GM21360 (cell line): ENCODE results near the gene ODAD4.
"Not testable (repeated sequence)": the region's sequence is repeated elsewhere in the genome, so short reads cannot be mapped to it uniquely, and the experiment has no call there.

Source experiments
- ATAC-seq: cut with Tn5 transposase; IDR thresholded peaks from one replicate; pipeline ENCODE4 v1.9.1; 2021; ENCODE audit warnings: mild to moderate bottlenecking, moderate library complexity; ENCODE audit not compliant: unreplicated experiment

ODAD4 gene

DNA sequence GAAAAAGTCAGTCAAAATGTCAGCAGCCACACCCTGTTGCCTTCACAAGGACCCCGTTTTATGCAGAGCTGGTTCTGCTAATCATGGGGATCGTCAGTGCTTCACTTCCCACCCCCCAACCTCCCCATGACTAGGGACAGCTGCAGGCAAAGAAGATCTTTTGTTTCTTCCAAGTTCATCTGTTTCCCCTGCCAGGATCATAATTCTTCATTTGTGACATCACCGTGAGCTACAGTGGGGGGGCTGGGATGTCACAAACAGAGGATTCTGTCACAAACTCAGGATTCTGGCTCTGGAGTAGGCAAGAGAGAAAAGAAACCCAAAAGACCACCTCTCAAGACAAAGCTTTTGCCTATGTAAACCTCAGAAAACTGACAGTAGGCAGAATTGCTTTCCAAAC is 62.2 kb downstream of the ODAD4 start:
- no peak for ATAC-seq

DNA sequence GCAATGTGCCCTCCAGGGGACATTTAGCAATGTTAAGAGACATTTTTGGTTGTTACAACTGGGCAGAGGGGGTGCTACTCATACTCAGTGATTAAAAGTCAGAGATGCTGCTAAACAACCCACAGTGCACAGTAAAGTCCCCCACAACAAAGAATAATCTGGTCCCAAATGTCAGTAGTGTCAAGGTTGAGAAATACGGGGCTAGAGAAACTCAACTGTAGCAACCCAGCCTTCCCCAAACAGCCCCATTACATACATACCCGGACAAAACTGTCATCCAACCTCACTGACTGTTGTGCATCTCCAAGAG is 66.4 kb downstream of the ODAD4 start:
- ATAC-seq: no peak

DNA sequence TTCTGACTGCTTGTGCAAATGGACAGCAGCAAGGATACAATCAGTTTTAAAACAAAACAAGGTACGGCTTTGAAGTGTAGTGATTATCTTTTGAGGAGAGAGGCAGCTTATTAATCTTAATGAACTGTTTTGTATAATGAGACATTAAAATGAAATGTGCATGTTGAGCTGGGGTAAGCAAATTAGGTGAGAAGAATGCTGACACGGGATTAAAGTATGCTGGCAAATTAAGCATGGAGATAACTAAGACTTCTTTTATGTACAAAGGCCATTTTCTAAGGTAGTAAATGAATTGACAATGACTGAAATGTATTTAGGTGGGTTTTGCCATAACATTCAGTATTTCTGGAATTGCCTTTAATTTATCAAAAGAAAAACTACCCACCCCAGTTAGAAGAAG is 68.1 kb downstream of the ODAD4 start:
- ATAC-seq: no peak

DNA sequence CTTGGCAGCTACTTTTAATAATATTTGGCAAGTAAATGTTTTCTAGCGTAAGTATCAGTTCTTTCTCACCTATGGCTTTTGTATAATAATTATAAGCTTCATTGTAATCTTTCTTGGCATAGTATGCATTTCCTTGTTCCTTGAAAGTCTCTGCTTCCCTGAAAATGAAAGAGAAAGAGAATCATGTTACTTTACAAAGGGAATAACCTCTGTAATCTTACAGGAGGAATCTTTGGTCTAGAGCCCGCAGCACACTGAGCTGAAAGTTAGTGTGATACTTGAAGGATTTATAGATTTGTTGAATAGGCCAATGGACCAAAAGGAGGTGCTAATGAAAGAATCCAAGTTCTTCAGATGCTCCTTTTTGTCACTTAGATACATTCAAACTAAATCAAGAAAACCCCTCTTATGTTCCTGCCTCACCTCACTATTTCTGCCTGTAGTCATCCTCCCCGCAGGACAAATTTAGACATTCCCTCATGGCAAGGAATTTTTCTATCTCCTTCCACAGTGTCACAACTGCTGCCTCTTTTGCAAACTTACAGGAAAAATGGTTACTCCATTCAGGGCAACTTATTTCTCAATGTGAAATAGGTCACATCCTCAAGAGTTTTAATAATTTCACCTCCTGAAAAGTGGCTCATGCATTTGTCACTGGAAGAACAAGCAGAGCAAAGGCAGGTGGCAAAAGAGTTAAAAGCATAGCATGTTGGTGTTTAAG is 70.2 kb downstream of the ODAD4 start:
- ATAC-seq: no peak

DNA sequence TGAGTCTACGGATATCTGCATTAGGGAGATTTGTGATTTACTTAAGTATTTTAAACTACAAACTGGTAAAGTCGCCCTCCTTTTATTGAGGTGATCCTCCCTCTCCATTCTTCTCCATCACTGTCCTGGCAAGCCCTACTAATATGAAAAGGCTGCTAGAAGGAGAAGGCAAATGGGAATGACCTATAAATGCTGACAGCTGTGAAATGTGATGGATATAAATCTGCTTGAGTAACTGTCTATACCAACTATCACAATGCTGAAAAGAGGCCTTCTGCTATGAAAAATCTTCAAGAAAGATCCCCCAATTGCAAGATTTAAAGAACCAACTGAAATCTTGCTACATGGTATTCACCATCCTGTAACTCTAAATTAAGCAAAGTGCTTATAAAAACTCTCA is 71.3 kb downstream of the ODAD4 start:
- no peak for ATAC-seq

DNA sequence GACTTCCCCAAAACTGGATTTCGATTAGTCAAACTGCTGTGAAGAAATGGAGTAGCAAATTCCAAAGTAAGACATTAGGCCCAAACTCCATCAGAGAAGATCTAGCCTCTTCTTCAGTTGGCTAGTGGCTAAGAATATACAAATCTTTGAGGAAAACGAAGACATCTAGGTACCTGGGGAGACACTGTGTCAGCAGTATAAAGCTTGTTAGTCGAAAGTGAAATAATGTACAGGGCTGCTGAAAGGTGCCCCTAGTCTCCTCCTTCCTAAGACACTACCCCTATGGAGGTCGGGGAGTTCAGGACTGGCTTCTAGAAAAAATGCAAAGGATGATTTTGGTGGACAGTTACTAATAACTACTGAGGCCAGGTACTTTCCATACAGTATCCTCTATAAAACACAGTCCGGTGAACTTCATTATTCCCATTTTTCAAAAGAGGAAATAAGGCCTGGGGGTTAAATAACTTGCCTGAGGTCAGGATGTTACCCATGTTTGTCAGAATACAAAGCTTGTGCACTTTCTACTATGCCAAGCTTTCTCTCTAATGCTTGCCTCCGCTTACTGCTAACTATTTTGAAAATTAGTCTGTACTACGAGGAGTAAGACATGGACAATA is 71.9 kb downstream of the ODAD4 start:
- no peak for ATAC-seq

DNA sequence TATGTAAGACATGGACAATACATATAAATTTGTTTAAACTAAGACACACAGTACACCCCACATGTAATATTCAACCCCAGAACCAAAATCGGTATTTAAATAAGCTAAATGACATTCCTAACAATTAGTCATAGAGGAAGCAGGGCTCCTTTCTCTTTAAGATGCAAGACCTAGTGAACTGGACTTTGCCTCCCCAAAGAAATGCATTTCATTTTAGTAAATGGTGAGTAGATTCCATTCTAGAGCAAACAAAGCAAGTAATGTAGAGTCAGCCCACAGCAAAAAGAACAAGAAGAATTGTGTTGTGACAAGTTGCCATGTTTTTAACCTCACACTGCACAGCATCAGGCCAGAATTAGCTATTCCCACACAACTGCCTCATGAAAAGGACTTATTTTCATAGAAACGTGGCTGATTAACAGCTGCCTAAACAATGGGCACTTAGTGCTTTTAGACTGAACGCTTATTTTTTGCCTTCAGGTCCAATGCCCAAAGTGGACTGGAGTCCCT is 72.4 kb downstream of the ODAD4 start:
- no peak for ATAC-seq

DNA sequence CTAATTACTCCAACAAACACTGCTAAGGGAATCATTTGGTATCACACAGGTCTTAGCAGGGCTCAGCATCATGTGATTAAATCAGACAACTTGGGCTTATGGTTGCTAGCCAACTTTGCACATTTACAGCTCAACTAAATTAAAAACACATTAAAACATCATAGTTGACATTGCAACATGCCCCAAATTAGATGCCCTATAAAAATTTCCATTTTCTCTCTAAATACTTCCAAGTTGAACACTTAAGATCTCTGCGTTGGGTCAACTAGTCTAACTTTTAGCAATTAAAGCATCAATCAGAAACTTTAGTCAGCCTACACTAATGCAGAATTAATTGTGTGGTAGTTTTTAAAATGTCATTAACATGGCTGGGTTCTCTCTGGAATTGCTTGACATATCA is 74.7 kb downstream of the ODAD4 start:
- no peak for ATAC-seq

DNA sequence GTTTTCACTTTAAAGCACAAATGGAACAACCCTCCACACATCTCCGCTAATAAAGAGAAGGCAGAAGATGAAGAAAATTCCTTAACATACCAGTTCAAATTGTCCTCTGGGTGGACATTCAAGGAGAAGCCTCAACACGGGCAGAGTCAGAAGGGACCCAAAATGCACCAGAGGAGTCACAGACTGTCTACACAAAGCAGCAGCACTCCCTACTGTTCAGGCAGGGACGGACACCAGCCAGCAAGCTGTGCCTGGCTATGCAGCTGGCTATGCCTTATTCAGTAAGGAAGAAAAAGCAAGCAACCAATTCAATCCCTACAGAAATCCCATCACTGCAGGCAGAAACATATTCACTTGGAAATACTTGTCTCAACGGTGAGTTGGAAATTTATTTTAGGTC is 78.8 kb downstream of the ODAD4 start:
- no peak for ATAC-seq

DNA sequence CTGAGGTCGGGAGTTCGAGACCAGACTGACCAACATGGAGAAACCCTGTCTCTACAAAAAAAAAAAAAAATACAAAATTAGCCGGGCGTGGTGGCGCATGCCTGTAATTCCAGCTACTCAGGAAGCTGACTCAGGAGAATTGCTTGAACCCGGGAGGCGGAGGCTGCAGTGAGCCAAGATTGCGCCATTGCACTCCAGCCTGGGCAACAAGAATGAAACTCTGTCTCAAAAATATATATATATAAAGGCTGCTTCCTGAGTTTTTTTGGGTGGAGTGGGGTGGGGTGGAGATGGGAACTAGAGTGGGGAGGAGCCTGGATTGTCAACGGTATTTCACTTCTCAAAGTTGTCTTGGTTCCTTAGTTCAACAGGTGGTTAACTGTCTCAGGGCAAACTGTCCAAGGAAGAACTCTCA is 79.9 kb downstream of the ODAD4 start:
- not testable (repeated sequence) for ATAC-seq

DNA sequence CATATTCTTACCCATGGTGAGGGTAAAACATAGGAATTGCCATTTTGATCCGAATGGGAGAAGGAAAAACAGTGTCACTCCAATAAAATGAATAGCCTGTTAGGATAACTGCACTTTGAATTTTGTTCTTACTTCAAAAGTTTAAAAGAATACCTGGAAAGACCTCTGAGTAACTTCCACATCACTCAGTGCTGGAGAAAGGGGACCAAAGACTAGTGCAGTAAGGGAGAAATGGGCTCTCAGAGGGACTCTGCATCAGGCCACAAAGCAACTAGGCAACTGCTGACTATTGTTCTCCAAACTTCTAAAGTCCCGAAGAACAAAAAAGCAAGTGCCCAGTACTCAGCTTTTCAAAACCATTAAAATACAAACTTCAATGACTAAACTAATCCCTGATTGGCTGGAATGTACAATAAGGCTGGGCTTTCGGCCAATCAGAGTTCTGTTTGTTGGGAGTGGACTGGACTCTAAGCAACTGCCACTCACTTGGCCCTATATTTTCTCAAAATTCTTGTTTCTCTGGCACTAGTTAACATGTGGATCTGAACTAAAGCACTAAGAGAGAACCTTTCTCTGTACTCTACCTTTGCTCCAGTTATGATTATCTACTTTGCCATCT is 80.6 kb downstream of the ODAD4 start:
- no peak for ATAC-seq

DNA sequence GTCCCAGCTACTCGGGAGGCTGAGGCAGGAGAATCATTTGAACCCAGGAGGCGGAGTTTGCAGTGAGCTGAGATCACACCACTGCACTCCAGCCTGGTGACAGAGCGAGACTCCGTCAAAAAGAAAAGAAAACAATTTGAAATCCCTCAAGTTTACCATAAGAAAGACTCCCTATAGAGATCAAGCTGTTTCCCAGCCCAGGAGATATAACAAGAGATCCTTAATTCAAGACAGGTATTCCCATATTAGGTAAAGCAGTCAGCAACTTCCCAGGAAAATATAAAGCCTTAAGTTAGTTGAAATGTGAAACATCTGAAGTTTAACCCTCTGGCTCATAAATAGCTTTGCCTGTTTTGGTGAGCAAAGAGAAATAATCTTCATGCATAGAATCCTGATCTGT is 81.9 kb downstream of the ODAD4 start:
- not testable (repeated sequence) for ATAC-seq

DNA sequence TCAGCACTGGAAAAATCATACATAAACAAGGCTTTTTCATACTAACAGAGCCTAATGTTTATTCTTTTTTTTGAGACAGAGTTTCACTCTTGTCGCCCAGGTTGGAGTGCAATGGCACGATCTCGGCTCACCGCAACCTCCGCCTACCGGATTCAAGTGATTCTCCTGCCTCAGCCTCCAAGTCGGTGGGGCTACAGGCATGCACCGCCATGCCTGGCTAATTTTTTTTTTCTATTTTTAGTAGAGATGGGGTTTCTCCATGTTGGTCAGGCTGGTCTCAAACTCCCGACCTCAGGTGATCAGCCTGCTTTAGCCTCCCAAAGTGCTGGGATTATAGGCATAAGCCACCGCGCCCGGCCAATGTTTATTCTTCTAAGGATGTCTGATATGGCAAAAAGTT is 83.3 kb downstream of the ODAD4 start:
- ATAC-seq: not testable (repeated sequence)
